ENCODE data around the gene CSTF2T.

The CSTF2T gene

GRCh38 chr10:51669041-51669440 lies 30.4 kb downstream of the CSTF2T start:
- Histone ChIP-seq H3K27me3 (ENCODE audit: insufficient read depth, low read length) (no peaks in the 10 kb centered on the region), H3K9me2 (ENCODE audit: low read depth, low read length) (no peaks in the 10 kb centered on the region), H3K4me3 (ENCODE audit: low read depth, low read length, poor library complexity, severe bottlenecking) (no peak overlapping the region), H2AFZ (ENCODE audit: low read length) (no peak overlapping the region), H3K4me1 (ENCODE audit: insufficient read depth, low read length, severe bottlenecking) (no peaks in the 10 kb centered on the region), H3K27ac (ENCODE audit: low read depth, low read length, poor library complexity, severe bottlenecking) (no peak overlapping the region), H3K4me2 (ENCODE audit: low read length) (no peak overlapping the region), H3K9ac (ENCODE audit: low read length) (no peak overlapping the region), H3K9me3 (ENCODE audit: low read length) (no peaks in the 10 kb centered on the region), H4K20me1 (ENCODE audit: insufficient read depth, low read length) (no peaks in the 10 kb centered on the region), H3F3A (ENCODE audit: insufficient read depth, low read length) (no peaks in the 10 kb centered on the region; the same call in 1 of the 2 replicates), H3K36me3 (ENCODE audit: insufficient read depth, low read length) (no peaks in the 10 kb centered on the region), H3K79me2 (ENCODE audit: insufficient read depth, low read length) (no peaks in the 10 kb centered on the region)
- no peak for TF ChIP-seq EZH2 (IDR thresholded peaks at IDR 0.05; ENCODE audit: borderline replicate concordance, low read length)
- TF ChIP-seq CTCF (IDR thresholded peaks at IDR 0.05; ENCODE audit: low read length), result no peak

GRCh38 chr10:51668336-51668689 lies 31.1 kb downstream of the CSTF2T start:
- Histone ChIP-seq H2AFZ (ENCODE audit: low read length) (no peak overlapping the region), H3K79me2 (ENCODE audit: insufficient read depth, low read length) (no peaks in the 10 kb centered on the region), H3K4me1 (ENCODE audit: insufficient read depth, low read length, severe bottlenecking) (no peaks in the 10 kb centered on the region), H3F3A (ENCODE audit: insufficient read depth, low read length) (no peaks in the 10 kb centered on the region; the same call in 1 of the 2 replicates), H3K9me3 (ENCODE audit: low read length) (no peaks in the 10 kb centered on the region), H4K20me1 (ENCODE audit: insufficient read depth, low read length) (no peaks in the 10 kb centered on the region), H3K9me2 (ENCODE audit: low read depth, low read length) (no peaks in the 10 kb centered on the region), H3K27me3 (ENCODE audit: insufficient read depth, low read length) (no peaks in the 10 kb centered on the region), H3K4me2 (ENCODE audit: low read length) (no peak overlapping the region), H3K27ac (ENCODE audit: low read depth, low read length, poor library complexity, severe bottlenecking) (no peak overlapping the region), H3K9ac (ENCODE audit: low read length) (no peak overlapping the region), H3K36me3 (ENCODE audit: insufficient read depth, low read length) (no peaks in the 10 kb centered on the region), H3K4me3 (ENCODE audit: low read depth, low read length, poor library complexity, severe bottlenecking) (no peak overlapping the region)
- TF ChIP-seq EZH2 (IDR thresholded peaks at IDR 0.05; ENCODE audit: borderline replicate concordance, low read length), result no peak
- no peak for TF ChIP-seq CTCF (IDR thresholded peaks at IDR 0.05; ENCODE audit: low read length)

- Histone ChIP-seq H3K27ac (ENCODE audit: low read depth, low read length, poor library complexity, severe bottlenecking) (no peak overlapping the region), H3K36me3 (ENCODE audit: insufficient read depth, low read length) (no peaks in the 10 kb centered on the region), H3K9me2 (ENCODE audit: low read depth, low read length) (no peaks in the 10 kb centered on the region), H3K4me1 (ENCODE audit: insufficient read depth, low read length, severe bottlenecking) (no peaks in the 10 kb centered on the region), H3K79me2 (ENCODE audit: insufficient read depth, low read length) (no peaks in the 10 kb centered on the region), H2AFZ (ENCODE audit: low read length) (no peak overlapping the region), H3K27me3 (ENCODE audit: insufficient read depth, low read length) (no peaks in the 10 kb centered on the region), H3F3A (ENCODE audit: insufficient read depth, low read length) (no peaks in the 10 kb centered on the region; the same call in 1 of the 2 replicates), H3K9ac (ENCODE audit: low read length) (no peak overlapping the region), H3K9me3 (ENCODE audit: low read length) (no peaks in the 10 kb centered on the region), H4K20me1 (ENCODE audit: insufficient read depth, low read length) (no peaks in the 10 kb centered on the region), H3K4me2 (ENCODE audit: low read length) (no peak overlapping the region), H3K4me3 (ENCODE audit: low read depth, low read length, poor library complexity, severe bottlenecking) (no peak overlapping the region)
- no peak for TF ChIP-seq EZH2 (IDR thresholded peaks at IDR 0.05; ENCODE audit: borderline replicate concordance, low read length)
- TF ChIP-seq CTCF (IDR thresholded peaks at IDR 0.05; ENCODE audit: low read length), result no peak
These were observed 31.6 kb downstream of the CSTF2T start for GRCh38 chr10:51667678-51668335.
